GM13977 (cell line): ENCODE measurements around the gene KCP.
A peak's percentile ranks its signal among the peaks of the same experiment; 100 is the strongest.

ENCODE experiments used
- DNase-seq: peaks from one replicate; pipeline ENCODE4 v3.0.0; 2012; ENCODE audit warnings: low spot score
- in situ Hi-C: fragments of 300-500 bp; cut with MboI; formaldehyde crosslinking; loops from one replicate; pipeline ENCODE4 v1.12.0; 2022; ENCODE audit warnings: low sequenced_read_pairs, low pct_unique_long_range_greater_than_20kb, mixed read lengths, inconsistent platforms; ENCODE audit not compliant: unreplicated experiment
- TF ChIP-seq, protein P1 (sequence below): IDR thresholded peaks from 2 replicates; pipeline ENCODE4 v1.5.1; 2012; ENCODE audit warnings: mild to moderate bottlenecking, control low read depth; ENCODE audit not compliant: insufficient read depth; ENCODE audit errors: extremely low read depth, missing control alignments

The KCP gene

DNA sequence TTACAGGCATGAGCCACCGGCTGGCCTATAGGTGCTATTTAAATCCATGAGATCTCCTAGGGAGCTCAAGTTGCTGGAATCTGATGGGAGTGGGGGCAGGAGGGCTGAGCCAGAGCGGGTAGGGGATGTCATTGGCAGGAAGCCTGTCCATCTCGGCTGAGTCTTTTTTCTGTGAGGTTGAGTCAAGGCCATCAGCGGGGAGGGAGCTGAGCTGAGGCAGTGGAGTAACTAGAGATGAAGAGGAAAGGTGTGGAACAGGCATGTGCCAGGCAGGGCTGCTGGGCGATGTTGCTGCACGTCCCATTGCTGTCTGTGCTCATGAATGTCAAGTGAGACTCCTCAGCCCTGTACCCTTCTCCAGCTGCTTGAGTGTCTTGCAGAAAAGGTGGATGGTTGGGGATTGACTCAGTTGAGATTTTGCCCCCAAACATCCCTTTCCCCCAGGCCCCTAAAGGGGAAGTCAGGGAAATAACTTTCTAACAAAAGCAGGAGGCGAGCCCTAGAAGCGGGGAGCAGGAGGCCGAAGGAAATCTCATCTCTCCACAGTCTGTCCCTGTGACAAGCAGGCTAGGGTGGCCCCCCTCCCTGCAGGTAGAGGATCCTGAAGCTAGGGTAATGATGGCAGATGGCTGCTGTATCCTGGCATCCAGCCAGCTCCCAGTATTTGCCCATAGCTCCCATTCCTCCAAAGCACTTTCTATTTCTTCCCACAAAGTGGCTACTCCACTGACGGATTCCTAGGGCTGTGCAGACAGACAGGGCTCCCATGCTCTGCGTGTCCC, 42.5 kb downstream of the KCP start:
- TF ChIP-seq, protein P1, sequence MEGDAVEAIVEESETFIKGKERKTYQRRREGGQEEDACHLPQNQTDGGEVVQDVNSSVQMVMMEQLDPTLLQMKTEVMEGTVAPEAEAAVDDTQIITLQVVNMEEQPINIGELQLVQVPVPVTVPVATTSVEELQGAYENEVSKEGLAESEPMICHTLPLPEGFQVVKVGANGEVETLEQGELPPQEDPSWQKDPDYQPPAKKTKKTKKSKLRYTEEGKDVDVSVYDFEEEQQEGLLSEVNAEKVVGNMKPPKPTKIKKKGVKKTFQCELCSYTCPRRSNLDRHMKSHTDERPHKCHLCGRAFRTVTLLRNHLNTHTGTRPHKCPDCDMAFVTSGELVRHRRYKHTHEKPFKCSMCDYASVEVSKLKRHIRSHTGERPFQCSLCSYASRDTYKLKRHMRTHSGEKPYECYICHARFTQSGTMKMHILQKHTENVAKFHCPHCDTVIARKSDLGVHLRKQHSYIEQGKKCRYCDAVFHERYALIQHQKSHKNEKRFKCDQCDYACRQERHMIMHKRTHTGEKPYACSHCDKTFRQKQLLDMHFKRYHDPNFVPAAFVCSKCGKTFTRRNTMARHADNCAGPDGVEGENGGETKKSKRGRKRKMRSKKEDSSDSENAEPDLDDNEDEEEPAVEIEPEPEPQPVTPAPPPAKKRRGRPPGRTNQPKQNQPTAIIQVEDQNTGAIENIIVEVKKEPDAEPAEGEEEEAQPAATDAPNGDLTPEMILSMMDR: no peak
- no peak for DNase-seq
- in situ Hi-C loops: no loop called here

DNA sequence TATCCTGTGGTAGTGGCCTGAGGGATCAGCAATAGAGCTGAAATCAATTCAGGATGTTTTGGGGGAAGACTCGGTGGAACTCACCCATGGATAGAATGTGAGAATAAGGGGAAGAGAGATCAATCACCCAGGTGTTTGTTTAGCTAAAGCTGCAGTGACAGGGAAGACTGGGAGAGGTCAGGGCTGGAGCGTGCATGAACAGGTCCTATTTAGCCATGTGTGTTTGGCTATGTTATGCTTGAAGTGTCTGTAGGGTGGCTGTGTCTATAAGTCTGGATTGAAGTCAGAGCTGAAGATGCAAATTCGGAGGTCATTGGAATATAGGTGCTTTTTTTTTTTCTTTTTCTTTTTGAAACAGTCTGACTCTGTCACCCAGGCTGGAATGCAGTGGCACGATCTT, 43.3 kb downstream of the KCP start:
- no peak for DNase-seq
- in situ Hi-C loops: no loop called here
- TF ChIP-seq, protein P1: no peak

DNA sequence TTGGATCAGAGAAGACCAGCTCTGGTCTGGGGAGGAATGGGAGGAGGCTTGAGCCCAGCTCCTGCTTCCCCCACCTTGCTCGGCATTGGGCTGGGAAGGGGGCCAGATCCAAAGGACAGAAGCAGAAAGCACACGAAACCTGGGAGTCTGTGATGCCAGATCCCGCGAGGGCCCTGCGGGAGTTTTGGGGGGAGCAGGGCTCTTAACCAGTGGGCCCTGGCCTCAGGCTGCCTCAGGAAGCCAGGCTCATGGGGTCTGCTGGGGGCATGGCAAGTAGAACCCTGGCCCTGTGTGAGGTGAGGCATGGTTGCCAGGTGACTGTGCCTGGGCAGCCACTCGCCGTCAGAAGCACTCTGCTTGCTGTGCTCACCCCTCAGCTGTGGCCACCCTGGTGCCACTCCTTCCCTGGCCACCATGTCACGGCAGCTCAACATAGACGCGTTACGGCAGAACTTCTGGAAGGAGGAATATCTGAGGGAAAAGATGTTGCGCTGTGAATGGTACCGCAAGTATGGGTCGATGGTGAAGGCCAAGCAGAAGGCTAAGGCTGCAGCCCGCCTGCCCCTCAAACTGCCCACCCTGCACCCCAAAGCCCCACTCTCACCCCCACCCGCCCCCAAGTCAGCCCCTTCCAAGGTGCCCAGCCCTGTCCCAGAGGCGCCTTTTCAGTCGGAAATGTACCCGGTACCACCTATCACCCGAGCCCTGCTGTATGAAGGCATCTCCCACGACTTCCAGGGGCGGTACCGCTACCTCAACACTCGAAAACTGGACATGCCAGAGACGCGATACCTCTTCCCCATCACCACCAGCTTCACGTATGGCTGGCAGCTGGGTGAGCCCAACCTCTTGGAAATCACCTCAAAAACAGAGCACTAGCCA, 44.3 kb downstream of the KCP start:
- in situ Hi-C loops: no loop called here
- DNase-seq: no peak
- TF ChIP-seq, protein P1: no peak

DNA sequence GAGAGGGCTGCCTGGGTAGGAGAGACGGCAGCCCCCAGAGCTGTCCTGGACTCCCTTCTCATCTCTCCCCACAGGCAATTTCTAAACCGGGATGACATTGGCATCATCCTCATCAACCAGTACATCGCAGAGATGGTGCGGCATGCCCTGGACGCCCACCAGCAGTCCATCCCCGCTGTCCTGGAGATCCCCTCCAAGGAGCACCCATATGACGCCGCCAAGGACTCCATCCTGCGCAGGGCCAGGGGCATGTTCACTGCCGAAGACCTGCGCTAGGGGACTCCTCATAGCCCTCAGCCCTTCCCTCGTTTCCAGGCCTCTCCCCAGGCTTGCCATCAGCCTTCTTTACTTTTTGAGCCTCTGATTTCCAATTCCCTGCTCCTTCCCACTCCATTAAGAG, 45.2 kb downstream of the KCP start:
- in situ Hi-C loops: no loop called here
- no peak for DNase-seq
- TF ChIP-seq, protein P1: no peak

DNA sequence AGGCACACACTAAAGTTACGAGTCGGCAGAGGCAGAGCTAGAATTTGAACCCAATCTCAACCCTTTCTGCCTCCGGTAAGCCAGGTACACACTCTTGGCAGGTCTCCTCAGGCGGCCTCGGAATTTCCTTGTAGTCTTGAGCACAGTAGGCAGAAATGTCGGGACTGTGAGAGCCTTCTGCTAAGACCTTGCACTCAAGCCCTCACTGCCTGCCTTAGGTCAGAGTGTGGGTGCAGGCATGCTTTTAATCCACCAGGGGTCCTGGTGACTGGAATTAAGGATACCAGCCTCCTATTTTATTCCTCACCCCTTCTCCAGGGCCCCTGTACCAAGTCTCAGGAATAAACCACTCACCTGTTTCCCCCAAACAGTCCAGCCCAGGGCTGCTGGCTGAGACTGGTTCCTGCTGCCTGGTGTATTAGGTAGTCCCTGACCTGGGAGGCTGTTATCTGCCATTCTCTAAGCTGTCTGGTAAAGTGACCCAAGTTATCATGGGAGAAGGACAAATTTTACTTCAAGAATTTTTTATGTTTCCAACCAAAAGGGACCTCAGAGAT, 47.0 kb downstream of the KCP start:
- in situ Hi-C loops: no loop called here
- DNase-seq: peak; percentile 75
- TF ChIP-seq, protein P1: peak; percentile 55

DNA sequence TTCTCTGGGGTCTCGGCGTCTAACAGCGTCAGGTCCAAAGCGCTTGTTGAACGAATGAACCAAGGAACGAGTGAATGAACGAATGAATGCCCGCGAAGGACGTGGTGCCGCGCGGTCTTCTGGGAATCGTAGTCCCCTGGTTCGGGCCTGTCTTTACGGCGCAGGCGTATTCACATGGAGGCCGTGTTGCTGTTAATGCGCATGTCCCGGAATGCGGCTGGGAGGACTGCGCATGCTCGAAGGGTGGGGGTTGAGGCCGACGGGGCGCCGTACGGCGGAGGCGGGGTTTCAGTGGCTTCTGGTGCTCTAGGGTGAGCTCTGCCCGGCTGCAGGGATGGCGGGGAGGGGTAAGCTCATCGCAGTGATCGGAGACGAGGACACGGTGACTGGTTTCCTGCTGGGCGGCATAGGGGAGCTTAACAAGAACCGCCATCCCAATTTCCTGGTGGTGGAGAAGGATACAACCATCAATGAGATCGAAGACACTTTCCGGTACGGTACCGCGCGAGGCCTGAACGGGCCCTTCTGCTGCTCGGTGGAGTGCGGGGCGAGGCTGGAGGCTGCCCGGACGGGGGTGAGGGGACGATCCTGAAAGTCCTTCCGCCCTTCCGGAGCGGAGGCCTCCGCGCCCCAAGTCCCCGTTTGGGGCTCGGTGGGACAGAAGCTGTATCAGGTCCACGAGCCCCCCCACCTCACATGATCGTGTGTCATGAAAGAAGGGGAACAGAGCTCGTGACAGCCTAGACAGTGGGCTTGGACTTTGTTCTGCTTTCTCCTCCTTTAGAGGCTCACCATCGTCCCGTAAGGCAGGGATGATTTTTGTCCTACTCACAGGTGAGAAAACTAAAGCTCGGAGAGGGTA, 47.7 kb downstream of the KCP start, which contains the start of gene ATP6V1F:
ATP6V1F (plus strand) TSS at position 286 of the 862 bp plus-strand sequence; CDS start at position 335, 49 bp downstream.
- peak; percentile 98 for DNase-seq
- TF ChIP-seq, protein P1: no peak
- in situ Hi-C loops: no loop called here
